GM19239 (cell line): ENCODE results near the gene SHISAL2A.

Source experiments
- DNase-seq: peaks from one replicate; pipeline ENCODE4 v3.0.0; 2011; ENCODE audit warnings: low spot score; ENCODE audit not compliant: insufficient read length
- FAIRE-seq: peaks from 2 replicates; lab custom pipeline; 2011; peaks lifted over from hg19 to GRCh38; lab: Jason Lieb, UNC

SHISAL2A gene

GRCh38 chr1:52657702-52658101 is 24.7 kb downstream of the SHISAL2A start:
- FAIRE-seq (no peak), DNase-seq (no peak)

- no peak for FAIRE-seq
- no peak for DNase-seq
Observed at GRCh38 chr1:52658795-52659194, 25.8 kb downstream of the SHISAL2A start.

- peak; percentile 10 for DNase-seq
- FAIRE-seq: peak; percentile 14
Observed at GRCh38 chr1:52659356-52659755, 26.4 kb downstream of the SHISAL2A start.

- DNase-seq: no peak
- FAIRE-seq: no peak
Observed at GRCh38 chr1:52659851-52660596, 27.1 kb downstream of the SHISAL2A start.

GRCh38 chr1:52660807-52661206 is 27.8 kb downstream of the SHISAL2A start:
- FAIRE-seq: no peak
- no peak for DNase-seq

- DNase-seq (no peak), FAIRE-seq (no peak)
Observed at GRCh38 chr1:52662645-52663313, 29.8 kb downstream of the SHISAL2A start.

GRCh38 chr1:52663716-52664115 is 30.7 kb downstream of the SHISAL2A start:
- no peak for FAIRE-seq
- DNase-seq: no peak

- FAIRE-seq (no peak), DNase-seq (no peak)
Observed at GRCh38 chr1:52665006-52665941, 32.3 kb downstream of the SHISAL2A start.

GRCh38 chr1:52667290-52667689 is 34.3 kb downstream of the SHISAL2A start:
- FAIRE-seq: no peak
- no peak for DNase-seq

GRCh38 chr1:52667984-52668383 is 35.0 kb downstream of the SHISAL2A start:
- no peak for FAIRE-seq
- no peak for DNase-seq

GRCh38 chr1:52668711-52669110 is 35.7 kb downstream of the SHISAL2A start:
- DNase-seq: no peak
- FAIRE-seq: no peak

- no peak for FAIRE-seq
- DNase-seq: no peak
Observed at GRCh38 chr1:52669696-52670095, 36.7 kb downstream of the SHISAL2A start.

- FAIRE-seq (no peak), DNase-seq (no peak)
Observed at GRCh38 chr1:52670604-52671003, 37.6 kb downstream of the SHISAL2A start.

- DNase-seq: no peak
- no peak for FAIRE-seq
Observed at GRCh38 chr1:52672946-52673345, 40.0 kb downstream of the SHISAL2A start.

GRCh38 chr1:52673513-52673912 is 40.5 kb downstream of the SHISAL2A start:
- no peak for FAIRE-seq
- DNase-seq: no peak

- DNase-seq: no peak
- no peak for FAIRE-seq
Observed at GRCh38 chr1:52674497-52675384, 41.8 kb downstream of the SHISAL2A start.

GRCh38 chr1:52676249-52676903 is 43.4 kb downstream of the SHISAL2A start:
- FAIRE-seq: no peak
- no peak for DNase-seq

- DNase-seq (no peak), FAIRE-seq (no peak)
Observed at GRCh38 chr1:52677076-52677806, 44.3 kb downstream of the SHISAL2A start.

GRCh38 chr1:52679048-52679447 is 46.1 kb downstream of the SHISAL2A start:
- no peak for FAIRE-seq
- DNase-seq: no peak
